NOMO-1 (cell line): Measurements from ENCODE around the gene CSNK2A1.
"Not testable (repeated sequence)": the region's sequence is repeated elsewhere in the genome, so short reads cannot be mapped to it uniquely, and the experiment has no call there.

ENCODE experiments used
- DNase-seq, 2 experiments: peaks; one replicate each; lab custom pipeline; 2025; ENCODE audit not compliant: unreplicated experiment in 2 of 2; lab: John Stamatoyannopoulos, UW

CSNK2A1 gene

GRCh38 chr20:543369-544152, at the start of gene CSNK2A1:
Gene CSNK2A1 (minus strand): TSS chr20:543790. CDS start chr20:508551, 35,239 bp downstream.
- DNase-seq, result peak; percentile 87 to 92

GRCh38 chr20:592506-592905, 48.9 kb upstream of the CSNK2A1 start:
- DNase-seq, result no peak

GRCh38 chr20:591941-592340, 48.4 kb upstream of the CSNK2A1 start:
- no peak for DNase-seq

- peak; percentile 58 to 65 for DNase-seq
These were observed 45.5 kb upstream of the CSNK2A1 start for GRCh38 chr20:588932-589672.

GRCh38 chr20:588476-588875, 44.9 kb upstream of the CSNK2A1 start:
- peak; percentile 35 to 71 for DNase-seq

GRCh38 chr20:584971-585301, 41.3 kb upstream of the CSNK2A1 start:
- DNase-seq, result no peak

GRCh38 chr20:584161-584970, 40.8 kb upstream of the CSNK2A1 start:
- DNase-seq, result no peak

GRCh38 chr20:582204-582603, 38.6 kb upstream of the CSNK2A1 start:
- DNase-seq, result peak in 1 of 2 experiments; percentile 23

- not testable (repeated sequence) for DNase-seq
These were observed 35.5 kb upstream of the CSNK2A1 start for GRCh38 chr20:578940-579690.

GRCh38 chr20:577167-577791, 33.7 kb upstream of the CSNK2A1 start:
- peak; percentile 44 for DNase-seq

GRCh38 chr20:576156-576555, 32.6 kb upstream of the CSNK2A1 start:
- no peak for DNase-seq

- no peak for DNase-seq
These were observed 31.6 kb upstream of the CSNK2A1 start for GRCh38 chr20:575230-575629.

- DNase-seq, result no peak
These were observed 30.8 kb upstream of the CSNK2A1 start for GRCh38 chr20:574297-574942.

GRCh38 chr20:573414-574296, 30.1 kb upstream of the CSNK2A1 start:
- no peak for DNase-seq

- no peak for DNase-seq
These were observed 29.1 kb upstream of the CSNK2A1 start for GRCh38 chr20:572727-573126.

GRCh38 chr20:571754-572441, 28.3 kb upstream of the CSNK2A1 start:
- DNase-seq, result no peak

- DNase-seq, result no peak
These were observed 25.3 kb upstream of the CSNK2A1 start for GRCh38 chr20:568673-569415.
